Measurements from ENCODE around the gene CMA1. TPM values are rescaled to one million over a fixed set of nuclear protein-coding genes. Genes with fewer than 3 reads are reported as not detected.
"Not testable (repeated sequence)": the region's sequence is repeated elsewhere in the genome, so short reads cannot be mapped to it uniquely, and the experiment has no call there.

The CMA1 gene
- total RNA-seq, result 0.66 TPM
- long read RNA-seq, partial matches to known transcripts, result 0 of 1 reads
- long read RNA-seq, other reads (novel, unspliced or antisense), result 0 of 1 reads

GRCh38 chr14:24508155-24508840 is at the start of gene CMA1:
Gene CMA1 (minus strand): TSS chr14:24508265. CDS start chr14:24508235, 30 bp downstream.
- no peak for TF ChIP-seq CTCF (IDR thresholded peaks at IDR 0.05; ENCODE audit: borderline replicate concordance)
- H3K27ac ChIP-seq (replicated peaks), result no peak within 1 kb of the TSS
- intact Hi-C loops (cut with micrococcal nuclease), result no loop called here

GRCh38 chr14:24556756-24557155 is 48.7 kb upstream of the CMA1 start:
- DNase-seq, result no peak
- H3K4me1 ChIP-seq, result no peaks in the 10 kb centered on the region
- no peak overlapping the region for H3K27ac ChIP-seq (replicated peaks)
- TF ChIP-seq CTCF (IDR thresholded peaks at IDR 0.05; ENCODE audit: borderline replicate concordance), result no peak
- H3K4me3 ChIP-seq, result no peak overlapping the region
- no peaks in the 10 kb centered on the region for H3K27me3 ChIP-seq (ENCODE audit: low read depth)
- H3K9me3 ChIP-seq (replicated peaks), result peaks cover 14% of the 10 kb centered on the region
- no peaks in the 10 kb centered on the region for H3K36me3 ChIP-seq
- intact Hi-C loops (cut with micrococcal nuclease), result no loop called here

More at GRCh38 chr14:24508155-24508840, at the start of gene CMA1:
- H3K36me3 ChIP-seq, result no peaks in the 10 kb centered on the region
- H3K27me3 ChIP-seq (ENCODE audit: low read depth), result peaks cover 16% of the 10 kb centered on the region
- H3K9me3 ChIP-seq (replicated peaks), result no peaks in the 10 kb centered on the region
- no peak for DNase-seq
- H3K4me1 ChIP-seq, result no peaks in the 10 kb centered on the region
- H3K4me3 ChIP-seq, result no peak within 1 kb of the TSS

- DNase-seq; H3K4me3 ChIP-seq; H3K27ac ChIP-seq (replicated peaks); intact Hi-C loops (cut with micrococcal nuclease); H3K27me3 ChIP-seq (ENCODE audit: low read depth); H3K36me3 ChIP-seq; H3K4me1 ChIP-seq: not testable (repeated sequence)
- H3K9me3 ChIP-seq (replicated peaks), result peaks cover 65% of the 10 kb centered on the region
These were observed 41.0 kb upstream of the CMA1 start for GRCh38 chr14:24549064-24549463.

- DNase-seq, result no peak
- intact Hi-C loops (cut with micrococcal nuclease), result no loop called here
- no peaks in the 10 kb centered on the region for H3K4me1 ChIP-seq
- H3K9me3 ChIP-seq (replicated peaks), result peaks cover 36% of the 10 kb centered on the region
- no peak overlapping the region for H3K27ac ChIP-seq (replicated peaks)
- H3K4me3 ChIP-seq, result no peak overlapping the region
- peaks cover 2% of the 10 kb centered on the region for H3K27me3 ChIP-seq (ENCODE audit: low read depth)
- H3K36me3 ChIP-seq, result no peaks in the 10 kb centered on the region
- no peak for TF ChIP-seq CTCF (IDR thresholded peaks at IDR 0.05; ENCODE audit: borderline replicate concordance)
These were observed 34.4 kb upstream of the CMA1 start for GRCh38 chr14:24542346-24542936.

GRCh38 chr14:24535737-24536136 is 27.7 kb upstream of the CMA1 start:
- H3K27me3 ChIP-seq (ENCODE audit: low read depth), result peaks cover 6% of the 10 kb centered on the region
- no peaks in the 10 kb centered on the region for H3K36me3 ChIP-seq
- no peak overlapping the region for H3K27ac ChIP-seq (replicated peaks)
- H3K9me3 ChIP-seq (replicated peaks), result peaks cover 5% of the 10 kb centered on the region
- no peak overlapping the region for H3K4me3 ChIP-seq
- no peaks in the 10 kb centered on the region for H3K4me1 ChIP-seq
- no peak for TF ChIP-seq CTCF (IDR thresholded peaks at IDR 0.05; ENCODE audit: borderline replicate concordance)
- DNase-seq, result no peak
- intact Hi-C loops (cut with micrococcal nuclease), result no loop called here

- intact Hi-C loops (cut with micrococcal nuclease), result no loop called here
- H3K27me3 ChIP-seq (ENCODE audit: low read depth), result peaks cover 6% of the 10 kb centered on the region
- no peak for TF ChIP-seq CTCF (IDR thresholded peaks at IDR 0.05; ENCODE audit: borderline replicate concordance)
- H3K4me3 ChIP-seq, result no peak overlapping the region
- no peak overlapping the region for H3K27ac ChIP-seq (replicated peaks)
- no peaks in the 10 kb centered on the region for H3K36me3 ChIP-seq
- DNase-seq, result no peak
- no peaks in the 10 kb centered on the region for H3K4me1 ChIP-seq
- peaks cover 5% of the 10 kb centered on the region for H3K9me3 ChIP-seq (replicated peaks)
These were observed 26.2 kb upstream of the CMA1 start for GRCh38 chr14:24534286-24534685.

GRCh38 chr14:24525877-24526620 is 18.0 kb upstream of the CMA1 start:
- H3K27ac ChIP-seq (replicated peaks); H3K9me3 ChIP-seq (replicated peaks); intact Hi-C loops (cut with micrococcal nuclease); DNase-seq; H3K4me1 ChIP-seq; H3K27me3 ChIP-seq (ENCODE audit: low read depth); H3K36me3 ChIP-seq; H3K4me3 ChIP-seq: not testable (repeated sequence)
